ENCODE measurements around the gene SLC29A3.

DNA sequence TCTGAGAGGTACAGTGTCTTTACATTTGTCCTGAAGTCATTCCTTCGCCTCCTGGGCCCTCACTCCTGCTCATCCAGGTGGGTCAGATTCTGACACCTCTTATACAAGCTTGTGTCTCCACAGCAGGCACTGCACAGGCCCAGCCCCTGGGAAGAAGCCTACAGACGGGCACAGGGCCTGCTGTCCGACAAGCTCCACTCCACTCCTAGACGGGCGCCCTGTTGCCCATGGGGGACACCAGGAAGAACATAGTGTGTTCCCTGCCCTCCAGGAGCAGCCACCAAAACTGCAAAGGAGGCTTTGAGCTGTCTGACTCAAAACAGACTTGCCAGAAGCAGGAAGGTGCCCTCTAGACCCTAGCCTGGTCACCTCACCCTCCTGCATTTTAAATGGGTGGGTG is 45.6 kb upstream of the SLC29A3 start:
- TF ChIP-seq POLR2AphosphoS5 (IDR thresholded peaks at IDR 0.05; ENCODE audit: borderline replicate concordance, low read depth, low read length) (no peak), EZH2 (IDR thresholded peaks at IDR 0.05) (no peak)

Measured in SK-N-MC (cell line).